ENCODE data around the gene RFPL2. TPM values are rescaled to one million over a fixed set of nuclear protein-coding genes. Genes with fewer than 3 reads are reported as not detected.
"Not testable (repeated sequence)": the region's sequence is repeated elsewhere in the genome, so short reads cannot be mapped to it uniquely, and the experiment has no call there.

RFPL2 gene
- total RNA-seq, 2 experiments from 2014 or later = not detected

DNA sequence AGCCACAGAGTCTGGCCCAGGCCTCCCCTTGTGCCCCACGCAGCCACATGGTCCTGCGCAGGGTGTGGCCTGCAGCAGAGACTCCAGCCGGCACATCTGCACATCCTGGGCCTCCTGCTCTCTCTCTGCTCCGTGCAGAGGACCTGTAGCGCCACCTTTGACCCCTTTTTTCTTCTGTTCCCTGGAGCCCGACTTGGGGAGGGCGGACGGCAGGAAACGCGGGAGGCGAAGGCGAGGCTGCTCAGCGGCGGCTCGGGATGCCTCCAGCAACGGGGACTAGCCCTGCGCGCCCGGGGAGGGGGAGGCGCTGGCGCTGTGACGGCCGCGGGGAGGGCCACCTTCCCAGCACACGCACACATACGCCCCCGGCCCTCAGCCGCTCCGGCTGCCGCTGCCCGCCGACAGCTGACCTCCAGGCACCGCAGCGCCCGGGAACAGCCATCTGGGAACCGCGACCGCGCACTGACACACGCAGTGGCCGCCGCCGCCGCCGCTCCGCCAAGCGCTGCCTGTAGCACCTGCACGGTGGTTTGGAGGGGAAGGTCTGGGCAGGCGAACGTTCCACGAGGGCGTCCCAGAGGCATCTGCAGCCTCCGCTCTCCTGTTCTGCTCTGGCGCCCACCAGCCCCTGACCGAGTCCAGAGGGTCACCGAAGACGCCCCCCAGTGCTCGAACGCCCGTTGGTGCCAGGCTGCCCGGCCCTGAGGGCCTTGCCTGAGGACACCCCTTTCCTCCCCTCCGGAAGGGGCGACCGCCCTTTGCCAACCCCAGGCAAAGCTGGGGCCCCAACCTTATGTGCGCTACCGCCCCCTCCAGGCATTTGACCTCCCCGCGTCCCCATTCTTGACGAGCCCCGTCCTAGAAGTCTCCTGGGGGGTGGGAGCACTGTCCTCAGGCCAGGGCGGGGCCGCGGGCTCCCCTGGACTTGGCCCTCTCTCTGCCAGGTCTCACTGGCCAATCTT lies 28.9 kb downstream of the RFPL2 start:
- Mint-ChIP-seq H3K9me3 (no peaks in the 10 kb centered on the region), H3K4me3 (no peak overlapping the region), H3K27ac (no peak overlapping the region), H3K4me1 (ENCODE audit: low read depth) (no peaks in the 10 kb centered on the region), H3K27me3 (peaks cover 32% of the 10 kb centered on the region), H3K36me3 (ENCODE audit: low read depth) (no peaks in the 10 kb centered on the region)
- ATAC-seq (peak; percentile 27), DNase-seq (peak; percentile 19)
- no peak for TF ChIP-seq CTCF (IDR thresholded peaks at IDR 0.05)
- ChIA-PET POLR2A (no interaction called here), CTCF (no interaction called here)
- intact Hi-C loops (cut with micrococcal nuclease) = no loop called here

DNA sequence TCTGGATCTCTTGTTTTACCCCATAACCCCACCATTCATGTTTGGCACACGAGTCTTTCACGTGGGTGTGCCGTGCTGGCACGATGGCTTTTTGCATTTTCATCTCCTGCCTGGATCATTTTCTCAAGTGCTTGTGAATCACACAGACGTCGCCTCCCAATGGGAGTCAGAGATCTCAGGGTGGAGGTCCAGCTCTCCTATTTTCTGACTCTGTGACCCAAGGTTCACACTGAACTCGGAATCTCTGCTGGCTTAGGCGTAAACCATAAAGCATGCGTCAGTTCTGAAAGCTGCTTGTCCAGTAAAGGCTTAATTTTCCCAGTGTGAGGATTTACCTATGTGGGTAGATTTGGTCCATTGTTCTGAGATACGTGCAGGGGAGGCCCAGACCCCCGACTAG lies 29.8 kb downstream of the RFPL2 start:
- no peak overlapping the region for H3K27ac Mint-ChIP-seq
- peaks cover 32% of the 10 kb centered on the region for H3K27me3 Mint-ChIP-seq
- no peaks in the 10 kb centered on the region for H3K9me3 Mint-ChIP-seq
- no peak for TF ChIP-seq CTCF (IDR thresholded peaks at IDR 0.05)
- DNase-seq (no peak), ATAC-seq (no peak)
- POLR2A ChIA-PET = no interaction called here
- CTCF ChIA-PET = no interaction called here
- no peaks in the 10 kb centered on the region for H3K36me3 Mint-ChIP-seq (ENCODE audit: low read depth)
- intact Hi-C loops (cut with micrococcal nuclease) = no loop called here
- H3K4me3 Mint-ChIP-seq = no peak overlapping the region
- H3K4me1 Mint-ChIP-seq (ENCODE audit: low read depth) = no peaks in the 10 kb centered on the region

GRCh38 chr22:32165681-32166080 lies 39.2 kb downstream of the RFPL2 start:
- ChIA-PET CTCF (interaction anchor here (1.4 kb wide), 1 partner anchor 189 kb away, joined by 3 read pairs; no protein-coding TSS in a partner anchor), POLR2A (no interaction called here)
- ATAC-seq = no peak
- intact Hi-C loops (cut with micrococcal nuclease) = no loop called here
- TF ChIP-seq CTCF (IDR thresholded peaks at IDR 0.05) = no peak
- no peak for DNase-seq
- H3K27ac Mint-ChIP-seq = no peak overlapping the region
- H3K27me3 Mint-ChIP-seq = peaks cover 4% of the 10 kb centered on the region
- no peaks in the 10 kb centered on the region for H3K4me1 Mint-ChIP-seq (ENCODE audit: low read depth)
- no peaks in the 10 kb centered on the region for H3K36me3 Mint-ChIP-seq (ENCODE audit: low read depth)
- H3K4me3 Mint-ChIP-seq = no peak overlapping the region
- H3K9me3 Mint-ChIP-seq = no peaks in the 10 kb centered on the region

DNA sequence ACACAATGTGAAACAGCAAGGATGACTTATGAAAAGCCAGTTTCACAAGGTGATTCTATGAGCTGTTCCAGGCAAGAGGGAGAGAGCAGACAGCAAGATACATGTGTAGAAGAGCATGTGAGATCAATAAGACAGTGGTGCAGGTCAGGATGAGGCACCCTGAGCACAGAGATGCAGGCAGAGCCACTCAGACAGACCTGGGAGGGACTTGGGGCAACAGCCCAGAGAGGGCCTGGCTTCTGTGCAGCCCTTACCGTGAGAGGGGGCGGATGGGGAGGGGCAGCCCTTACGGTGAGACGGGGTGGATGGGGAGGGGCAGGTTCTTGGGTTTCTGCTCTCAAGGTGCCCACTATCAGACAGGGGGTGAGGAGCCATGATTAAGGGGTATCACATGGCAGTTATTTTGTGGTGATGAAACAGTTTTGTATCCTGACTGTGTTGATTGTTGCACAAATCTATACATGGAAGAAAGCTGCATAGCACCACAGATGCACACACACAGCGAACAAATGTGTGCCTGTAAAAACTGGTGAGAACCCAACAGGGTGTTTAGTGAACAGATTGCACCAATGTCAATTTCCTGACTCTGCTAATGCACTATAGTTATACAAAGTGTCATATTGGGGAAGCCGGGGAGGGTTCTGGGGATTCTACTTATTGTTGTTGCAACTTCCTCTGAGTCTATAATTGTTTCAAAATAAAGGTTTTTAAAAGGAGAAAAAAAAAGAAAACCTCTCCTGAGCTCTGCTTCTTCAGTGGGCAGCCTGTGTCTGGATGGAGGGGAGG lies 40.6 kb downstream of the RFPL2 start:
- H3K4me1 Mint-ChIP-seq (ENCODE audit: low read depth) = no peaks in the 10 kb centered on the region
- no peak overlapping the region for H3K27ac Mint-ChIP-seq
- no peaks in the 10 kb centered on the region for H3K36me3 Mint-ChIP-seq (ENCODE audit: low read depth)
- no peak for ATAC-seq
- H3K27me3 Mint-ChIP-seq = peaks cover 4% of the 10 kb centered on the region
- H3K4me3 Mint-ChIP-seq = no peak overlapping the region
- no peak for DNase-seq
- no peak for TF ChIP-seq CTCF (IDR thresholded peaks at IDR 0.05)
- POLR2A ChIA-PET = no interaction called here
- CTCF ChIA-PET = interaction anchor here (0.9 to 1.4 kb wide), 2 partner anchors 102 to 187 kb away, joined by 3 read pairs; no protein-coding TSS in a partner anchor
- intact Hi-C loops (cut with micrococcal nuclease) = no loop called here
- H3K9me3 Mint-ChIP-seq = no peaks in the 10 kb centered on the region

DNA sequence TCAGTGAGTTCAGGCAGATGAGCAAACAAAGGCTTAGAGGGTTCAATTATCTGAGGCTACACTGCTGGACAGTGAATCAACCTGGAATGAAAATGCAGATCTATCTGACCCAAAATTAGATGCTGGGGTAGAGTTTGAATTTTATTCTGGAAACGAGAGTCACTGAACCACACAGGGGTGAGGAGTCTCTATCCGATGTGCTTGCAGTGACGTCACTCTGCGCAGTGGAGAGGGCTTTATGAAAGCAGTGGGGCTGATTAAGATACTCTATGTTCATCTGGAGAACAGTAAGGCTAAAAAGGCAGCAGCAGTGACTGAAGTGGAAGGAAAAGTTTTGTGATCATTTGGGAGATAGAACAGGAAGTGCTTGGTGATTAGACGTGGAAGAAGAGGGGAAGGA lies 44.5 kb downstream of the RFPL2 start:
- H3K27ac Mint-ChIP-seq; H3K27me3 Mint-ChIP-seq; ATAC-seq; H3K9me3 Mint-ChIP-seq; DNase-seq; intact Hi-C loops (cut with micrococcal nuclease); POLR2A ChIA-PET; CTCF ChIA-PET; H3K36me3 Mint-ChIP-seq (ENCODE audit: low read depth); H3K4me3 Mint-ChIP-seq; H3K4me1 Mint-ChIP-seq (ENCODE audit: low read depth): not testable (repeated sequence)
